Measurements from ENCODE around the gene SPSB2. TPM values are rescaled to one million over a fixed set of nuclear protein-coding genes. Genes with fewer than 3 reads are reported as not detected.

The SPSB2 gene
- total and polyA plus RNA-seq, 9 of the 15 experiments (the other 6 are each of a cell fraction or from before 2014, with no cell fraction given) = 0.10 to 10.6 (median 1.9) TPM

- TF ChIP-seq E4F1 (CRISPR knock-in tag; IDR thresholded peaks at IDR 0.05; ENCODE audit: borderline replicate concordance) (no peak), TOE1 (IDR thresholded peaks at IDR 0.05; ENCODE audit: borderline replicate concordance) (peak; percentile 62; the same call in 1 of the 2 replicates), TOE1 (CRISPR knock-in tag; IDR thresholded peaks at IDR 0.05; ENCODE audit: borderline replicate concordance, low read depth) (no peak), JUND (IDR thresholded peaks at IDR 0.05; ENCODE audit: borderline replicate concordance, low read depth, low read length) (no peak), JUND (tag; IDR thresholded peaks at IDR 0.05; ENCODE audit: borderline replicate concordance, low read depth, low read length) (no peak), ZNF586 (CRISPR knock-in tag; conservative IDR thresholded peaks at IDR 0.05) (no peak), THRB (CRISPR knock-in tag; conservative IDR thresholded peaks at IDR 0.05) (no peak), MAZ (CRISPR knock-in tag; conservative IDR thresholded peaks at IDR 0.05 in 1 of 2, IDR thresholded peaks at IDR 0.05 in 1 of 2) (peak; percentile 54 to 90), MNT (conservative IDR thresholded peaks at IDR 0.05) (peak; percentile 29 to 60; a peak in 3 of 4 replicates), CREBBP (IDR thresholded peaks at IDR 0.05; ENCODE audit: low read depth, low read length) (no peak), ZNF584 (CRISPR knock-in tag; IDR thresholded peaks at IDR 0.05; ENCODE audit: low read depth) (no peak), ZNF766 (CRISPR knock-in tag; conservative IDR thresholded peaks at IDR 0.05) (no peak), RNF219 (CRISPR knock-in tag; IDR thresholded peaks at IDR 0.05) (no peak), ZNF436 (CRISPR knock-in tag; IDR thresholded peaks at IDR 0.05) (no peak)
These were observed at the start of gene SPSB2 (continued) for GRCh38 chr12:6873094-6874014.

Data from K562 (cell line).